IMR-90 (cell line): ENCODE results near the gene HIVEP3.

Experiments
- BHLHE40 ChIP-seq: fragments of 150-350 bp; IDR thresholded peaks from 2 replicates; pipeline ENCODE4 v1.6.1; 2016; ENCODE audit warnings: mild to moderate bottlenecking, low read depth, low read length
- CEBPB ChIP-seq: IDR thresholded peaks from 2 replicates; pipeline ENCODE4 v1.6.1; 2012; ENCODE audit warnings: low read depth, low read length, improper control_type of control experiment
- FOS ChIP-seq: fragments of 150-350 bp; IDR thresholded peaks from 2 replicates; pipeline ENCODE4 v1.6.1; 2016; ENCODE audit warnings: low read depth, low read length
- MAFK ChIP-seq: IDR thresholded peaks from 2 replicates; pipeline ENCODE4 v1.6.1; 2012; ENCODE audit warnings: low read depth, low read length, improper control_type of control experiment
- MAZ ChIP-seq: IDR thresholded peaks from 2 replicates; pipeline ENCODE4 v1.6.1; 2012; ENCODE audit warnings: low read depth, mild to moderate bottlenecking, low read length, improper control_type of control experiment, moderate library complexity, borderline replicate concordance
- MXI1 ChIP-seq: IDR thresholded peaks from 2 replicates; pipeline ENCODE4 v1.6.1; 2012; ENCODE audit warnings: low read depth, mild to moderate bottlenecking, low read length, moderate library complexity, borderline replicate concordance
- POLR2A ChIP-seq: IDR thresholded peaks from 2 replicates; pipeline ENCODE4 v1.6.1; 2012; ENCODE audit warnings: mild to moderate bottlenecking, low read depth, low read length
- RAD21 ChIP-seq: IDR thresholded peaks from 2 replicates; pipeline ENCODE4 v1.6.1; 2012; ENCODE audit warnings: low read length, improper control_type of control experiment
- RCOR1 ChIP-seq: IDR thresholded peaks from 2 replicates; pipeline ENCODE4 v1.6.1; 2012; ENCODE audit warnings: mild to moderate bottlenecking, low read length, improper control_type of control experiment; ENCODE audit not compliant: insufficient replicate concordance
- SMC3 ChIP-seq: fragments of 150-350 bp; IDR thresholded peaks from 2 replicates; pipeline ENCODE4 v1.6.1; 2016; ENCODE audit warnings: low read depth, mild to moderate bottlenecking, antibody characterized with exemption, low read length, moderate library complexity
- TF ChIP-seq, protein P1 (sequence below): conservative IDR thresholded peaks from 2 replicates; pipeline ENCODE4 v1.5.1; 2012; ENCODE audit warnings: mild to moderate bottlenecking, low read depth, low read length, improper control_type of control experiment
- TF ChIP-seq, protein P2 (sequence below): fragments of 150-350 bp; IDR thresholded peaks from 2 replicates; pipeline ENCODE4 v1.6.1; 2017; ENCODE audit warnings: mild to moderate bottlenecking, antibody characterized with exemption, low read length, low read depth

DNA sequence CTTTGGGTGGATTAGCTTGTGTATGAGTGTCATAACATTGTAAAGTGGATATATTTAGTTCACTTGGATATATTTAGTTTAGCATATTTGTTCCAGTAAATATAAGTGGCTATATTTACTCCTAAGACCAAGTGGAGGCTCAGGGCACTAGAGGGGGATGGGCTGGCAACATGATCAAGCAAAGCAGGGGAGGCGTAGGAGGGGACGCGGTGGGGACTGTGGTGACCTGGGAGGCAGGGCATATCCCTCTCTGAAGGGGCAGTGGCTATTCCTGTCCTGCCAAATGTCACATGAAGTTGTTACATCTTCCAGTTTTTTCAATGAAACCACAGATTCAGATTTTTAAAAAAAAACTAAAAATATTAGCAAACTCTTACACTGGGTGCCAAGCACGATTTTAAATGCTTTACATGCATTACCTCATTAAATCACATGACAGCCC lies 382.3 kb downstream of the HIVEP3 start:
- TF ChIP-seq, protein P1, sequence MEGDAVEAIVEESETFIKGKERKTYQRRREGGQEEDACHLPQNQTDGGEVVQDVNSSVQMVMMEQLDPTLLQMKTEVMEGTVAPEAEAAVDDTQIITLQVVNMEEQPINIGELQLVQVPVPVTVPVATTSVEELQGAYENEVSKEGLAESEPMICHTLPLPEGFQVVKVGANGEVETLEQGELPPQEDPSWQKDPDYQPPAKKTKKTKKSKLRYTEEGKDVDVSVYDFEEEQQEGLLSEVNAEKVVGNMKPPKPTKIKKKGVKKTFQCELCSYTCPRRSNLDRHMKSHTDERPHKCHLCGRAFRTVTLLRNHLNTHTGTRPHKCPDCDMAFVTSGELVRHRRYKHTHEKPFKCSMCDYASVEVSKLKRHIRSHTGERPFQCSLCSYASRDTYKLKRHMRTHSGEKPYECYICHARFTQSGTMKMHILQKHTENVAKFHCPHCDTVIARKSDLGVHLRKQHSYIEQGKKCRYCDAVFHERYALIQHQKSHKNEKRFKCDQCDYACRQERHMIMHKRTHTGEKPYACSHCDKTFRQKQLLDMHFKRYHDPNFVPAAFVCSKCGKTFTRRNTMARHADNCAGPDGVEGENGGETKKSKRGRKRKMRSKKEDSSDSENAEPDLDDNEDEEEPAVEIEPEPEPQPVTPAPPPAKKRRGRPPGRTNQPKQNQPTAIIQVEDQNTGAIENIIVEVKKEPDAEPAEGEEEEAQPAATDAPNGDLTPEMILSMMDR, result no peak
- TF ChIP-seq RCOR1 (no peak), CEBPB (no peak), POLR2A (no peak), RAD21 (no peak), BHLHE40 (no peak), SMC3 (no peak), MXI1 (no peak), FOS (no peak), MAFK (no peak), MAZ (no peak)
- TF ChIP-seq, protein P2, sequence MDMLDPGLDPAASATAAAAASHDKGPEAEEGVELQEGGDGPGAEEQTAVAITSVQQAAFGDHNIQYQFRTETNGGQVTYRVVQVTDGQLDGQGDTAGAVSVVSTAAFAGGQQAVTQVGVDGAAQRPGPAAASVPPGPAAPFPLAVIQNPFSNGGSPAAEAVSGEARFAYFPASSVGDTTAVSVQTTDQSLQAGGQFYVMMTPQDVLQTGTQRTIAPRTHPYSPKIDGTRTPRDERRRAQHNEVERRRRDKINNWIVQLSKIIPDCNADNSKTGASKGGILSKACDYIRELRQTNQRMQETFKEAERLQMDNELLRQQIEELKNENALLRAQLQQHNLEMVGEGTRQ, result no peak
